WTC11 (cell line): Measurements from ENCODE around the gene TAF5L. TPM values are rescaled to one million over a fixed set of nuclear protein-coding genes. Genes with fewer than 3 reads are reported as not detected.
A peak's percentile ranks its signal among the peaks of the same experiment; 100 is the strongest.

ENCODE experiments used
- ATAC-seq: fragments of 200-7000 bp; cut with Tn5 transposase; 2 replicates; pipeline ENCODE4 v1.10.0; 2021; ENCODE audit warnings: mild to moderate bottlenecking, moderate library complexity
- CTCF ChIA-PET: fragments of 300-600 bp; sonication (Branson Sonifier 250); formaldehyde crosslinking; loops from one replicate; lab custom pipeline; 2021; ENCODE audit warnings: antibody characterized with exemption; lab: Charles Lee
- POLR2A ChIA-PET: fragments of 350-600 bp; sonication (Branson Sonifier 250); formaldehyde crosslinking; loops from one replicate; lab custom pipeline; 2021; ENCODE audit warnings: antibody characterized with exemption; lab: Charles Lee
- DNase-seq: peaks from one replicate; pipeline ENCODE4 v3.0.0; 2021; ENCODE audit warnings: low spot score
- H3K27ac Mint-ChIP-seq: 2 replicates; pipeline ENCODE4 v1.8.0; 2021; ENCODE audit warnings: mixed read lengths
- H3K27me3 Mint-ChIP-seq: 2 replicates; pipeline ENCODE4 v1.8.0; 2021; ENCODE audit warnings: low read depth, mild to moderate bottlenecking, moderate library complexity, mixed read lengths
- H3K36me3 Mint-ChIP-seq: 2 replicates; pipeline ENCODE4 v1.8.0; 2021; ENCODE audit warnings: mixed read lengths
- H3K4me1 Mint-ChIP-seq: 2 replicates; pipeline ENCODE4 v1.8.0; 2022; ENCODE audit warnings: mixed read lengths
- H3K4me3 Mint-ChIP-seq: 2 replicates; pipeline ENCODE4 v1.8.0; 2021; ENCODE audit warnings: mild to moderate bottlenecking, moderate library complexity, mixed read lengths
- H3K9me3 Mint-ChIP-seq: 2 replicates; pipeline ENCODE4 v1.8.0; 2021; ENCODE audit warnings: mixed read lengths
- ARID4B ChIP-seq: sonication (generic); formaldehyde crosslinking; IDR thresholded peaks from 2 replicates; pipeline ENCODE4 v1.8.0; 2023; ENCODE audit warnings: missing genetic modification reagents, mild to moderate bottlenecking, borderline replicate concordance
- ATF2 ChIP-seq: sonication (generic); formaldehyde crosslinking; IDR thresholded peaks from 2 replicates; pipeline ENCODE4 v1.8.1; 2022; ENCODE audit warnings: low read depth, missing genetic modification reagents, borderline replicate concordance
- ATF6 ChIP-seq: sonication (generic); formaldehyde crosslinking; IDR thresholded peaks from 2 replicates; pipeline ENCODE4 v1.8.1; 2023; ENCODE audit warnings: mild to moderate bottlenecking, missing genetic modification reagents
- CBFB ChIP-seq: sonication (generic); formaldehyde crosslinking; IDR thresholded peaks from 2 replicates; pipeline ENCODE4 v1.8.1; 2022; ENCODE audit warnings: mild to moderate bottlenecking, low read depth, missing genetic modification reagents
- E2F5 ChIP-seq: sonication (generic); formaldehyde crosslinking; IDR thresholded peaks from 2 replicates; pipeline ENCODE4 v1.8.1; 2022; ENCODE audit warnings: mild to moderate bottlenecking, moderate library complexity, missing genetic modification reagents
- ELF4 ChIP-seq: sonication (generic); formaldehyde crosslinking; IDR thresholded peaks from 2 replicates; pipeline ENCODE4 v1.8.1; 2022; ENCODE audit warnings: low read depth, mild to moderate bottlenecking, moderate library complexity, missing genetic modification reagents
- FOXP4 ChIP-seq: sonication (generic); formaldehyde crosslinking; IDR thresholded peaks from 2 replicates; pipeline ENCODE4 v1.8.0; 2022; ENCODE audit warnings: mild to moderate bottlenecking, missing genetic modification reagents
- GABPB1 ChIP-seq: sonication (generic); formaldehyde crosslinking; IDR thresholded peaks from 2 replicates; pipeline ENCODE4 v1.8.1; 2023; ENCODE audit warnings: mild to moderate bottlenecking, missing genetic modification reagents
- JAZF1 ChIP-seq: fragments of 250-450 bp; sonication (Bioruptor Pico); IDR thresholded peaks from 2 replicates; pipeline ENCODE4 v1.9.0; 2021; ENCODE audit warnings: moderate library complexity, mild to moderate bottlenecking, inconsistent platforms
- NFE2L1 ChIP-seq: sonication (generic); formaldehyde crosslinking; IDR thresholded peaks from 2 replicates; pipeline ENCODE4 v1.8.1; 2023; ENCODE audit warnings: missing genetic modification reagents
- NR1H2 ChIP-seq: sonication (generic); formaldehyde crosslinking; IDR thresholded peaks from 2 replicates; pipeline ENCODE4 v1.9.0; 2021; ENCODE audit warnings: mild to moderate bottlenecking, moderate library complexity, missing genetic modification reagents
- NR2C2 ChIP-seq: sonication (generic); formaldehyde crosslinking; IDR thresholded peaks from 2 replicates; pipeline ENCODE4 v1.8.0; 2022; ENCODE audit warnings: mild to moderate bottlenecking, missing genetic modification reagents
- PRRX2 ChIP-seq: fragments of 250-450 bp; sonication (Bioruptor Pico); IDR thresholded peaks from 2 replicates; pipeline ENCODE4 v1.8.0; 2021; ENCODE audit warnings: mild to moderate bottlenecking
- ZNF232 ChIP-seq: sonication (generic); formaldehyde crosslinking; IDR thresholded peaks from 2 replicates; pipeline ENCODE4 v1.8.0; 2022; ENCODE audit warnings: mild to moderate bottlenecking, missing genetic modification reagents
- ZNF317 ChIP-seq: sonication (generic); formaldehyde crosslinking; IDR thresholded peaks from 2 replicates; pipeline ENCODE4 v1.8.1; 2023; ENCODE audit warnings: low read depth, mild to moderate bottlenecking, moderate library complexity, missing genetic modification reagents, borderline replicate concordance
- ZNF425 ChIP-seq: fragments of 250-450 bp; sonication (Bioruptor Pico); conservative IDR thresholded peaks from 2 replicates; pipeline ENCODE4 v1.9.0; 2021; ENCODE audit warnings: mild to moderate bottlenecking
- ZNF532 ChIP-seq: fragments of 250-450 bp; sonication (Bioruptor Pico); IDR thresholded peaks from 2 replicates; pipeline ENCODE4 v1.9.0; 2021; ENCODE audit warnings: mild to moderate bottlenecking, borderline replicate concordance
- ZNF671 ChIP-seq: fragments of 250-450 bp; sonication (Bioruptor Pico); IDR thresholded peaks from 2 replicates; pipeline ENCODE4 v1.8.0; 2021; ENCODE audit warnings: mild to moderate bottlenecking
- total RNA-seq: library from RNA; stranded (reverse); gene quantifications from 3 replicates; pipeline ENCODE4 v1.2.3, GENCODE V29; 2021

The TAF5L gene
- total RNA-seq, 1 experiment from 2014 or later: 23.8 TPM

GRCh38 chr1:229631148-229631547 lies 5.2 kb upstream of the TAF5L start:
- Mint-ChIP-seq H3K4me3 (no peak overlapping the region), H3K27me3 (no peaks in the 10 kb centered on the region), H3K9me3 (no peaks in the 10 kb centered on the region), H3K27ac (peak overlapping the region; percentile 57; the same call in 1 of the 2 replicates), H3K4me1 (peaks cover 11% of the 10 kb centered on the region), H3K36me3 (peaks cover 38% of the 10 kb centered on the region)
- ATAC-seq (no peak), DNase-seq (no peak)
- POLR2A ChIA-PET: interaction anchor here (0.7 kb wide), 1 partner anchor 21 kb away, joined by 4 read pairs; no protein-coding TSS in a partner anchor
- CTCF ChIA-PET: interaction anchor here (1.0 to 1.1 kb wide), 2 partner anchors 72 to 101 kb away, joined by 3 read pairs; partner anchors contain the start of gene ABCB10
- TF ChIP-seq ZNF425 (CRISPR knock-in tag) (no peak), ATF6 (no peak), ARID4B (CRISPR knock-in tag) (no peak), ELF4 (CRISPR knock-in tag) (no peak), FOXP4 (no peak), CBFB (CRISPR knock-in tag) (no peak), NFE2L1 (CRISPR knock-in tag) (no peak), ZNF232 (no peak), E2F5 (CRISPR knock-in tag) (no peak), JAZF1 (no peak), GABPB1 (no peak)

- POLR2A ChIA-PET: no interaction called here
- no peak overlapping the region for H3K27ac Mint-ChIP-seq
- CTCF ChIA-PET: no interaction called here
- H3K9me3 Mint-ChIP-seq: no peaks in the 10 kb centered on the region
- H3K36me3 Mint-ChIP-seq: peaks cover 19% of the 10 kb centered on the region
- ATAC-seq: no peak
- H3K4me3 Mint-ChIP-seq: no peak overlapping the region
- DNase-seq: no peak
- H3K27me3 Mint-ChIP-seq: no peaks in the 10 kb centered on the region
- peaks cover 18% of the 10 kb centered on the region for H3K4me1 Mint-ChIP-seq
- TF ChIP-seq NR2C2 (CRISPR knock-in tag): no peak
- TF ChIP-seq ZNF671 (CRISPR knock-in tag): no peak
- no peak for TF ChIP-seq ZNF532
- no peak for TF ChIP-seq NR1H2 (CRISPR knock-in tag)
- TF ChIP-seq ZNF317 (CRISPR knock-in tag): no peak
- TF ChIP-seq JAZF1: no peak
- TF ChIP-seq ATF2 (CRISPR knock-in tag): no peak
- TF ChIP-seq ELF4 (CRISPR knock-in tag): no peak
- TF ChIP-seq PRRX2: no peak
Measured at GRCh38 chr1:229629261-229629660, 3.3 kb upstream of the TAF5L start.
